ENCODE measurements around the gene NDUFA12. TPM values are rescaled to one million over a fixed set of nuclear protein-coding genes. Genes with fewer than 3 reads are reported as not detected.
"Not testable (repeated sequence)": the region's sequence is repeated elsewhere in the genome, so short reads cannot be mapped to it uniquely, and the experiment has no call there.

Gene NDUFA12
- total RNA-seq, 4 donors from 2014 or later: 54.7 to 133 (median 89.0) TPM

- H3K4me3 ChIP-seq: peak overlapping the region; percentile 76 to 98 (median 83)
- no peak for DNase-seq
- H3K4me1 ChIP-seq: peaks cover 0 to 27% (median 0%) of the 10 kb centered on the region in 4 donors
- no peak for TF ChIP-seq POLR2A (IDR thresholded peaks at IDR 0.05)
- TF ChIP-seq CTCF (IDR thresholded peaks at IDR 0.05): no peak
- H3K9me3 ChIP-seq: peaks cover 0 to 7% (median 0%) of the 10 kb centered on the region in 4 donors
- H3K27ac ChIP-seq: peak overlapping the region; percentile 81 to 88 (median 86)
- peaks cover 0 to 8% (median 0%) of the 10 kb centered on the region in 3 donors for H3K36me3 ChIP-seq
- no peaks in the 10 kb centered on the region for H3K27me3 ChIP-seq
Observed at GRCh38 chr12:95003921-95004272, 400 bp upstream of the NDUFA12 start.

GRCh38 chr12:95002754-95003153, 743 bp downstream of the NDUFA12 start:
- peak overlapping the region in 3 of 4 donors; percentile 84 to 88 (median 87) for H3K27ac ChIP-seq
- TF ChIP-seq CTCF (IDR thresholded peaks at IDR 0.05): no peak
- TF ChIP-seq POLR2A (IDR thresholded peaks at IDR 0.05): no peak
- peak overlapping the region; percentile 76 to 98 (median 83) for H3K4me3 ChIP-seq
- peaks cover 0 to 8% (median 0%) of the 10 kb centered on the region in 3 donors for H3K36me3 ChIP-seq
- peaks cover 0 to 27% (median 0%) of the 10 kb centered on the region in 4 donors for H3K4me1 ChIP-seq
- H3K27me3 ChIP-seq: no peaks in the 10 kb centered on the region
- no peaks in the 10 kb centered on the region for H3K9me3 ChIP-seq
- DNase-seq: no peak

- peaks cover 0 to 27% (median 0%) of the 10 kb centered on the region in 4 donors for H3K4me1 ChIP-seq
- no peak for TF ChIP-seq POLR2A (IDR thresholded peaks at IDR 0.05)
- TF ChIP-seq CTCF (IDR thresholded peaks at IDR 0.05): no peak
- DNase-seq: no peak
- H3K27me3 ChIP-seq: no peaks in the 10 kb centered on the region
- no peaks in the 10 kb centered on the region for H3K9me3 ChIP-seq
- peaks cover 0 to 21% (median 0%) of the 10 kb centered on the region in 3 donors for H3K36me3 ChIP-seq
- H3K4me3 ChIP-seq: no peak overlapping the region
- no peak overlapping the region for H3K27ac ChIP-seq
Observed at GRCh38 chr12:94998326-94998725, 5.2 kb downstream of the NDUFA12 start.

GRCh38 chr12:94997726-94998125, 5.8 kb downstream of the NDUFA12 start:
- Histone ChIP-seq H3K36me3 (peaks cover 0 to 26% (median 0%) of the 10 kb centered on the region in 3 donors), H3K27ac (no peak overlapping the region), H3K9me3 (no peaks in the 10 kb centered on the region), H3K27me3 (no peaks in the 10 kb centered on the region), H3K4me3 (no peak overlapping the region), H3K4me1 (peaks cover 0 to 24% (median 0%) of the 10 kb centered on the region in 4 donors)
- no peak for TF ChIP-seq CTCF (IDR thresholded peaks at IDR 0.05)
- no peak for TF ChIP-seq POLR2A (IDR thresholded peaks at IDR 0.05)
- no peak for DNase-seq

- TF ChIP-seq POLR2A (IDR thresholded peaks at IDR 0.05) (no peak), CTCF (IDR thresholded peaks at IDR 0.05) (no peak)
- Histone ChIP-seq H3K36me3 (peaks cover 0 to 30% (median 0%) of the 10 kb centered on the region in 3 donors), H3K27ac (no peak overlapping the region), H3K4me3 (no peak overlapping the region), H3K27me3 (no peaks in the 10 kb centered on the region), H3K4me1 (peaks cover 0 to 17% (median 0%) of the 10 kb centered on the region in 4 donors), H3K9me3 (no peaks in the 10 kb centered on the region)
- no peak for DNase-seq
Observed at GRCh38 chr12:94997061-94997460, 6.4 kb downstream of the NDUFA12 start.

DNA sequence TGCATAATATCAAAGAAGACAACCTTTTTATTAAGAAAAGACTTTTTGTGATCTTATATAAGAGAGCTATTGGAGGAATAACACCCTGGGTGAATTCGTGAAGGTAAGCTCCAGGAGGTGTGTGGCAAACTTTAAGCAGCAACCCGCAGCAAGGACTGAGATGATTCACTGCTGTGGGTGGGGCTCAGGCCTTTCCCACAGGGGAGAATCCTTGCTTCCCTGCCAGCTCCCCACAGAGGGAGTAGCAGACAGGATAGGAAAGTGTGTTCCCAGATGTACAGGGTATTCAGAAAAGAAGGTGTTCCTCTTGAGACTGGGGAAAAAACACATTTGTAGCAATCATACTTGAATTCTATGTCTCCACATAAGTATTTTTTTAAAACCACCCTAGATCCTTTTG, 9.2 kb downstream of the NDUFA12 start:
- no peak for DNase-seq
- Histone ChIP-seq H3K9me3 (no peaks in the 10 kb centered on the region), H3K27ac (no peak overlapping the region), H3K4me3 (no peak overlapping the region), H3K4me1 (no peaks in the 10 kb centered on the region), H3K36me3 (peaks cover 0 to 39% (median 0%) of the 10 kb centered on the region in 3 donors), H3K27me3 (no peaks in the 10 kb centered on the region)
- TF ChIP-seq CTCF (IDR thresholded peaks at IDR 0.05) (no peak), POLR2A (IDR thresholded peaks at IDR 0.05) (no peak)

- H3K36me3 ChIP-seq: peaks cover 0 to 39% (median 0%) of the 10 kb centered on the region in 3 donors
- DNase-seq, H3K27ac ChIP-seq: not testable (repeated sequence)
Observed at GRCh38 chr12:94993855-94994254, 9.6 kb downstream of the NDUFA12 start.

More at GRCh38 chr12:94993855-94994254, 9.6 kb downstream of the NDUFA12 start:
- H3K4me1 ChIP-seq, H3K4me3 ChIP-seq, H3K9me3 ChIP-seq, H3K27me3 ChIP-seq: not testable (repeated sequence)

Data from Peyer's patch (tissue), 4 donors.